B cell (primary cell): ENCODE results near the gene UNC5C. TPM values are rescaled to one million over a fixed set of nuclear protein-coding genes. Genes with fewer than 3 reads are reported as not detected.

Experiments
- ATAC-seq: fragments of 200-7000 bp; cut with Tn5 transposase; one replicate; pipeline ENCODE4 v1.10.0; 2021; ENCODE audit warnings: low read depth, mild to moderate bottlenecking, moderate number of reproducible peaks, moderate library complexity
- CTCF ChIA-PET: fragments of 350-600 bp; sonication (Branson Sonifier 250); formaldehyde crosslinking; loops from one replicate; lab custom pipeline; 2021; ENCODE audit warnings: antibody characterized with exemption, inconsistent platforms; lab: Charles Lee
- POLR2A ChIA-PET: fragments of 350-600 bp; sonication (Branson Sonifier 250); formaldehyde crosslinking; loops from one replicate; lab custom pipeline; 2021; ENCODE audit warnings: antibody characterized with exemption; lab: Charles Lee
- DNase-seq: peaks from one replicate; pipeline ENCODE4 v3.0.0; 2013
- H2AFZ ChIP-seq: 2 replicates; pipeline ENCODE4 v1.6.1; 2012; ENCODE audit warnings: mild to moderate bottlenecking, low read depth, low read length; ENCODE audit not compliant: insufficient read depth, poor library complexity, severe bottlenecking
- H3K27ac ChIP-seq, 2 donors: 1 replicate in 1 of 2; 2 replicates in 1 of 2; pipeline ENCODE4 v1.5.1; 2012 to 2013; ENCODE audit warnings: low read length in 2 of 2, mild to moderate bottlenecking in 2 of 2, moderate library complexity in 1 of 2
- H3K27me3 ChIP-seq, 4 experiments: fragments of 200-600 bp in 1 of 4; sonication (generic) in 1 of 4; replicated peaks in 1 of 4; 1 replicate in 2 of 4; 2 replicates in 2 of 4; pipeline versions ENCODE4 v1.6.1 to v1.7.0; 2013 to 2016; ENCODE audit warnings: low read length in 3 of 4, mild to moderate bottlenecking in 2 of 4, mixed read lengths in 1 of 4, moderate library complexity in 1 of 4; ENCODE audit not compliant: insufficient read depth in 4 of 4, control insufficient read depth in 3 of 4; ENCODE audit errors: control extremely low read depth in 1 of 4
- H3K36me3 ChIP-seq, 2 experiments: replicated peaks in 1 of 2; 1 replicate in 1 of 2; 2 replicates in 1 of 2; pipeline versions ENCODE4 v1.6.1 to v1.7.1; 2013; ENCODE audit warnings: low read length in 1 of 2; ENCODE audit not compliant: insufficient read depth in 2 of 2, control insufficient read depth in 1 of 2; ENCODE audit errors: control extremely low read depth in 1 of 2, extremely low read depth in 1 of 2
- H3K4me1 ChIP-seq, 2 donors: fragments of 200-600 bp in 1 of 2; sonication (generic) in 1 of 2; 1 replicate in 1 of 2; 2 replicates in 1 of 2; pipeline versions ENCODE4 v1.5.1 to v1.6.1; 2013 to 2017; ENCODE audit warnings: low read length in 2 of 2; ENCODE audit not compliant: control insufficient read depth in 2 of 2, insufficient read depth in 2 of 2
- H3K4me2 ChIP-seq: replicated peaks from 2 replicates; pipeline ENCODE3; 2012; ENCODE audit warnings: mild to moderate bottlenecking, low read depth, low read length; ENCODE audit not compliant: poor library complexity, severe bottlenecking
- H3K4me3 ChIP-seq, 5 experiments: fragments of 200-600 bp in 1 of 5; sonication (generic) in 1 of 5; 1 replicate in 3 of 5; 2 replicates in 2 of 5; pipeline versions ENCODE4 v1.5.1 to v1.7.0; 2011 to 2016; ENCODE audit warnings: low read length in 4 of 5, mild to moderate bottlenecking in 4 of 5, low read depth in 2 of 5, control low read depth in 1 of 5, moderate library complexity in 1 of 5; ENCODE audit not compliant: insufficient read depth in 1 of 5; ENCODE audit errors: control extremely low read depth in 1 of 5, extremely low read depth in 1 of 5
- H3K79me2 ChIP-seq: fragments of 200-600 bp; sonication (generic); one replicate; pipeline ENCODE4 v1.6.0; 2016; ENCODE audit warnings: low read length; ENCODE audit not compliant: control insufficient read depth, insufficient read depth
- H3K9ac ChIP-seq: fragments of 200-600 bp; sonication (generic); 2 replicates; pipeline ENCODE4 v1.6.1; 2017; ENCODE audit warnings: mild to moderate bottlenecking, low read length, moderate library complexity
- H3K9me3 ChIP-seq, 3 donors: one replicate each; pipeline versions ENCODE4 v1.6.1 to v1.7.1; 2013; ENCODE audit warnings: low read length in 2 of 3; ENCODE audit not compliant: control insufficient read depth in 2 of 3, insufficient read depth in 1 of 3; ENCODE audit errors: control extremely low read depth in 1 of 3
- H4K20me1 ChIP-seq: 2 replicates; pipeline ENCODE4 v1.6.0; 2012; ENCODE audit warnings: mild to moderate bottlenecking, low read length; ENCODE audit not compliant: insufficient read depth, control insufficient read depth, poor library complexity, severe bottlenecking
- H3K27ac Mint-ChIP-seq: one replicate; pipeline ENCODE4 v1.8.0; 2021; ENCODE audit warnings: mixed read lengths
- H3K27me3 Mint-ChIP-seq: one replicate; pipeline ENCODE4 v1.8.0; 2021; ENCODE audit warnings: mixed read lengths
- H3K4me1 Mint-ChIP-seq: one replicate; pipeline ENCODE4 v1.8.0; 2021; ENCODE audit warnings: mixed read lengths
- H3K4me3 Mint-ChIP-seq: one replicate; pipeline ENCODE4 v1.8.0; 2021; ENCODE audit warnings: mixed read lengths
- H3K9me3 Mint-ChIP-seq: one replicate; pipeline ENCODE4 v1.8.0; 2022; ENCODE audit warnings: mixed read lengths; ENCODE audit not compliant: insufficient read depth
- CTCF ChIP-seq: fragments of 200-600 bp; IDR thresholded peaks from one replicate; pipeline ENCODE4 v1.8.0; 2022; ENCODE audit warnings: antibody characterized with exemption, mild to moderate bottlenecking
- EZH2 ChIP-seq: IDR thresholded peaks from 2 replicates; pipeline ENCODE4 v1.6.1; 2012; ENCODE audit warnings: borderline replicate concordance, low read depth, mild to moderate bottlenecking, moderate library complexity, low read length; ENCODE audit not compliant: insufficient read depth, poor library complexity, severe bottlenecking
- WGBS: methylation state at CpG from one replicate; pipeline ENCODE4 v1.1.5; 2013; ENCODE audit warnings: missing lambda C conversion rate; ENCODE audit not compliant: insufficient coverage; 5-methylcytosine and 5-hydroxymethylcytosine counted together
- intact Hi-C: fragments of 100-400 bp; cut with micrococcal nuclease; formaldehyde crosslinking; loops from one replicate; pipeline ENCODE4 v1.10.0; 2022
- polyA plus RNA-seq: library from polyadenylated mRNA; depleted of rRNA; stranded (reverse); fragments of >200 nt; gene quantifications from 2 replicates; pipeline ENCODE4 v1.2.3, GENCODE V29; 2012
- total RNA-seq, 2 donors: library from RNA; stranded (reverse); fragments of 120-200 nt in 1 of 2; gene quantifications; 1 replicate in 1 of 2; 2 replicates in 1 of 2; pipeline versions ENCODE4 v1.2.3 to v1.2.4, GENCODE V29; 2013 to 2022

Gene UNC5C
- total and polyA plus RNA-seq, 2 donors (not counting 1 experiment from before 2014, with no cell fraction given) = not detected

GRCh38 chr4:95197353-95197752, 351.4 kb downstream of the UNC5C start:
- no peaks in the 10 kb centered on the region for H3K9me3 Mint-ChIP-seq
- 50% methylated on average over 2 of the region's 6 CpGs for WGBS
- H3K79me2 ChIP-seq = no peaks in the 10 kb centered on the region
- no peak overlapping the region for H3K4me2 ChIP-seq
- H3K27me3 Mint-ChIP-seq = no peaks in the 10 kb centered on the region
- H3K9me3 ChIP-seq = no peaks in the 10 kb centered on the region
- no peak overlapping the region for H3K9ac ChIP-seq
- H3K36me3 ChIP-seq = no peaks in the 10 kb centered on the region
- H2AFZ ChIP-seq = no peak overlapping the region
- intact Hi-C loops = no loop called here
- ChIA-PET POLR2A (no interaction called here), CTCF (no interaction called here)
- TF ChIP-seq CTCF = no peak
- no peak for TF ChIP-seq EZH2
- H3K4me1 Mint-ChIP-seq = no peaks in the 10 kb centered on the region
- DNase-seq (no peak), ATAC-seq (no peak)
- no peaks in the 10 kb centered on the region for H3K4me1 ChIP-seq
- no peaks in the 10 kb centered on the region for H4K20me1 ChIP-seq
- no peak overlapping the region for H3K27ac ChIP-seq
- H3K27me3 ChIP-seq = no peaks in the 10 kb centered on the region
- H3K4me3 Mint-ChIP-seq = no peak overlapping the region
- no peak overlapping the region for H3K4me3 ChIP-seq
- H3K27ac Mint-ChIP-seq = no peak overlapping the region

DNA sequence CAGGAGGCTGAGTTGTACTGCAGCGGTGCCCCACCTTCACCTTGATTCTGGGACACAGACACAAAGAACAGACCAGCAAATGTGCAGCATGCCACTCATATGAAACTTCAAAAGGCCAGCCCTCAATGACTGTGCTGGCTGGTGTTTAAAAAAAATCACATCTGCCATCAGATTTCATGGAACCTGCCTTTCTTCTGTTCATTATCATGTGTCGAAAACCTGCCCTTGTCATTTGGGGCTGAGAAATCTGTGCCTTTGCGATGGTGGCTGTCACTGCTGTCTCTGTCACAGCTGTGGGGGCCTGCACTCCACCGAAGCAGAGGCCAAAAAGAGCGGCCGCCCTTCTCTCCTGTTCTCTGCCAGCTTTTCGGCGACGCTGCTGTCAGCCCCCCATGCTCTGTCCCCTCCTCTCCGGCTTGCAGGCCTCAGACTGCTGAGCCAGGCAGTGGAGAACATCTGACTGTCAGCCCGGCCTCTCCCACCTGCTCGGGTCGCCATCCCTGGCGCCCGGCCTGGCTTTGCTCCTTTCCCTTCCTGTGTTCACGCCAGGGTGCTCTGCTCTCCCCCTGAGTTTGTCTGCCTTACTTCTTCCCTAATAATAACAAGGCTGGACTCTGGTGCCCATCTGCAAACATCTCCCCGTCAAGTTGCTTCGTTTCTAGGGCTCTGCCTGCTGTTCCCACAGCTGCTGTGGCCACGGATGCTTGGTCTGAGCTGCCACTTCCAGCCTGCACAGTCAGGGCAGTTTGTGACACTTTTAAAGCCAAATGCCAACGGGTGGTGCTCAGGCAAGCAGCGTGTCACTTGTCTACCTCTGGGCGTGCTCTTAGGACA, 355.2 kb downstream of the UNC5C start:
- WGBS = 92% methylated on average over 21 of the region's 22 CpGs
- ChIA-PET POLR2A (no interaction called here), CTCF (no interaction called here)
- H3K9me3 Mint-ChIP-seq = no peaks in the 10 kb centered on the region
- Histone ChIP-seq H3K4me2 (no peak overlapping the region), H3K4me3 (no peak overlapping the region), H3K79me2 (no peaks in the 10 kb centered on the region), H3K9ac (no peak overlapping the region), H3K4me1 (no peaks in the 10 kb centered on the region), H3K36me3 (no peaks in the 10 kb centered on the region), H3K27ac (no peak overlapping the region), H3K9me3 (peaks cover 0 to 13% (median 0%) of the 10 kb centered on the region in 3 donors), H2AFZ (no peak overlapping the region), H3K27me3 (no peaks in the 10 kb centered on the region), H4K20me1 (no peaks in the 10 kb centered on the region)
- ATAC-seq (no peak), DNase-seq (no peak)
- H3K4me1 Mint-ChIP-seq = no peaks in the 10 kb centered on the region
- no peaks in the 10 kb centered on the region for H3K27me3 Mint-ChIP-seq
- TF ChIP-seq EZH2 (no peak), CTCF (no peak)
- no peak overlapping the region for H3K27ac Mint-ChIP-seq
- intact Hi-C loops = no loop called here
- no peak overlapping the region for H3K4me3 Mint-ChIP-seq
